ENCODE measurements around the gene NCAPD2.

Gene NCAPD2, protein sequence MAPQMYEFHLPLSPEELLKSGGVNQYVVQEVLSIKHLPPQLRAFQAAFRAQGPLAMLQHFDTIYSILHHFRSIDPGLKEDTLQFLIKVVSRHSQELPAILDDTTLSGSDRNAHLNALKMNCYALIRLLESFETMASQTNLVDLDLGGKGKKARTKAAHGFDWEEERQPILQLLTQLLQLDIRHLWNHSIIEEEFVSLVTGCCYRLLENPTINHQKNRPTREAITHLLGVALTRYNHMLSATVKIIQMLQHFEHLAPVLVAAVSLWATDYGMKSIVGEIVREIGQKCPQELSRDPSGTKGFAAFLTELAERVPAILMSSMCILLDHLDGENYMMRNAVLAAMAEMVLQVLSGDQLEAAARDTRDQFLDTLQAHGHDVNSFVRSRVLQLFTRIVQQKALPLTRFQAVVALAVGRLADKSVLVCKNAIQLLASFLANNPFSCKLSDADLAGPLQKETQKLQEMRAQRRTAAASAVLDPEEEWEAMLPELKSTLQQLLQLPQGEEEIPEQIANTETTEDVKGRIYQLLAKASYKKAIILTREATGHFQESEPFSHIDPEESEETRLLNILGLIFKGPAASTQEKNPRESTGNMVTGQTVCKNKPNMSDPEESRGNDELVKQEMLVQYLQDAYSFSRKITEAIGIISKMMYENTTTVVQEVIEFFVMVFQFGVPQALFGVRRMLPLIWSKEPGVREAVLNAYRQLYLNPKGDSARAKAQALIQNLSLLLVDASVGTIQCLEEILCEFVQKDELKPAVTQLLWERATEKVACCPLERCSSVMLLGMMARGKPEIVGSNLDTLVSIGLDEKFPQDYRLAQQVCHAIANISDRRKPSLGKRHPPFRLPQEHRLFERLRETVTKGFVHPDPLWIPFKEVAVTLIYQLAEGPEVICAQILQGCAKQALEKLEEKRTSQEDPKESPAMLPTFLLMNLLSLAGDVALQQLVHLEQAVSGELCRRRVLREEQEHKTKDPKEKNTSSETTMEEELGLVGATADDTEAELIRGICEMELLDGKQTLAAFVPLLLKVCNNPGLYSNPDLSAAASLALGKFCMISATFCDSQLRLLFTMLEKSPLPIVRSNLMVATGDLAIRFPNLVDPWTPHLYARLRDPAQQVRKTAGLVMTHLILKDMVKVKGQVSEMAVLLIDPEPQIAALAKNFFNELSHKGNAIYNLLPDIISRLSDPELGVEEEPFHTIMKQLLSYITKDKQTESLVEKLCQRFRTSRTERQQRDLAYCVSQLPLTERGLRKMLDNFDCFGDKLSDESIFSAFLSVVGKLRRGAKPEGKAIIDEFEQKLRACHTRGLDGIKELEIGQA (N-terminal part only)

DNA sequence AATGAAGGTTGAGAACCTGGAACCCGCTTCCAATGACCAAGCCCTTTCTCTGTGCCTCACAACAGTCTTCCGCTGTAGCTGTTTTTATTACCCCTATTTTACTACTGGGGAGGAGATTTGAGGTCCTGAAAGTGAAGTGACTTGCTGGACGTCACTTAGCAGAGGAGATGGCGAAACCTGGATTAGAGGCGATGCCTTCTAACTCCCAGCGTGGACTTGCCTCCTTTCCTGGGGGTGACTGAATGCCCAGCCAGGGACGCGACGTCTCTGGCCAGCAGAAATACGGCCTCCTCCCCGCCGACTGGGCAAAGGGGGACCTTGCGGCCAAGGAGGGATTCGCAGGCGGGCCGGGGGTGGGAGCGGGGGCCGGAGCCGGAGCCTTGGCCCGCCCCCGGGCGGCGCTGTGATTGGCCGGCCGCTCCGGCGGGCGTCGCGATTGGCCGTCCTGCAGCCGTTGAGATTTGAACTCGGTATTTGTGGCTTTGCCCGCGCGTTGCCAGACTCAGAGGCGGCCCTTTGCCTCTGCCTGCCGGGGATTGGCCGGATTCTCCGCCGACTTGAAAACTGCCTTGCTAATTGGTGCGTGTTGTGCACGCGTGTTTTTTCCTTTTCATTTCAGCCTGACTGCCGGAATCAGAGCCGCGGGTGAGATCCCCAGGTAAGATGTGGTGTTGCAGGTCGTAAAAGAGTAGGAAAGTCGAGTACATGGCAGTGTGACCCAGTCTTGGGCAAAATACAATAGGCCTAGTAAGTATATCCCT lies at the start of gene NCAPD2:
Gene NCAPD2, plus strand, starts transcription at position 606 of the 761 bp plus-strand sequence. CDS start 997 bp downstream, outside the sequence.
- peak; percentile 96 for DNase-seq

DNA sequence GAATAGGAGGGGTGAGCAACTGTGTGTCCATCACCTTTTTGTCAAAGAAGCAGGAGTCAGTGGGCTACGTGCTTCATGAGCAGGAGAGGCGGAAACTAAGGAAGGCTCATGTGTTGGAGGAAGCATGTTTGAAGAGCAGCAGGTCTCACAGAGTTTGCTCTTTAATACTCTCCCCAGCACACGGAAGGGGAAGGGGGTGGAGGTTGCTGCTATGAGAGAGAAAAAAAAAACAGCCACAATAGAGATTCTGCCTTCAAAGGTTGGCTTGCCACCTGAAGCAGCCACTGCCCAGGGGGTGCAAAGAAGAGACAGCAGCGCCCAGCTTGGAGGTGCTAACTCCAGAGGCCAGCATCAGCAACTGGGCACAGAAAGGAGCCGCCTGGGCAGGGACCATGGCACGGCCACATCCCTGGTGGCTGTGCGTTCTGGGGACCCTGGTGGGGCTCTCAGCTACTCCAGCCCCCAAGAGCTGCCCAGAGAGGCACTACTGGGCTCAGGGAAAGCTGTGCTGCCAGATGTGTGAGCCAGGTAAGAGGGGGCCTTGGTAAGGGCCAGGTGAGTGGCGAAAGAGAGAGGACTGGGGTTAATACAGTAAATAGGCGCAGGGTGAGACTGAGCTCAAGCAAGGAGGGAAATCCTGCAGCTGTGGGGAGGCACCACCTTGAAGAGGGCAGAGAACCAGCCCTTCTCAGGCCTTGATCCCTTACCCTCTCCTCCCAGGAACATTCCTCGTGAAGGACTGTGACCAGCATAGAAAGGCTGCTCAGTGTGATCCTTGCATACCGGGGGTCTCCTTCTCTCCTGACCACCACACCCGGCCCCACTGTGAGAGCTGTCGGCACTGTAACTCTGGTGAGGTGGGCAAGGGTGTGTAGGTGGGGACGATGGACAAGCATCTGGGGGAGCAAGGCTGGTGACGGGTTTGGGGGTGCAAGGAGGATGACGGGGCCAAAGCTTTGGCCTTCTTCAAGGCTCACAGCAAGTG lies 48.9 kb upstream of the NCAPD2 start, which contains the start of gene CD27:
Gene CD27, plus strand, starts transcription at position 252 of the 985 bp plus-strand sequence. Its CDS starts 141 bp downstream, at position 393.
- DNase-seq: no peak

DNA sequence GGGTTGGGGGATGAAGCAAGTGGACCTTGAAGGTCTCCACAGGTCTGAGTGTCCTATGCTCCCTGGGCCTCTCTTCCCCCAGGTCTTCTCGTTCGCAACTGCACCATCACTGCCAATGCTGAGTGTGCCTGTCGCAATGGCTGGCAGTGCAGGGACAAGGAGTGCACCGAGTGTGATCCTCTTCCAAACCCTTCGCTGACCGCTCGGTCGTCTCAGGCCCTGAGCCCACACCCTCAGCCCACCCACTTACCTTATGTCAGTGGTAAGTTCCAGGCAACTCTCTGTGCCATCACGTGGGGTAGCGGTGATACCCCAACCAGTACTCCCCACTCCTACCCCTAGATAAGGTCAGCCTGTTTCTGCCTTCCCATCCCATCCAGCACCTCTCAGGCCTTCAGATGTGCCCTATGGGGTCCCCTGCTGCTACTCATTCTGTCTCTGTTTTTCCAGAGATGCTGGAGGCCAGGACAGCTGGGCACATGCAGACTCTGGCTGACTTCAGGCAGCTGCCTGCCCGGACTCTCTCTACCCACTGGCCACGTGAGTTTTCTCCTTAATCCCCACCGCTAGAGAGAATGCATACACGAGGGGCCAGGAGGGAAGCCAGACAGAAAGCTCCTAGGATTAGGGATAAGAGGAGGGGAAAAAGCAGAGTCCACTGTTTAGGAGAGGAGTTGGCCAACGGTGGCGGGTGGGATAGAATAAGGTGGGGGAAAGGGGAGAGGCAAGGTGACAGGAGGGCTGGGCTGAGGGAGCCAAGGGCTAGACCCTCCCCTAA lies 43.6 kb upstream of the NCAPD2 start:
- no peak for DNase-seq

DNA sequence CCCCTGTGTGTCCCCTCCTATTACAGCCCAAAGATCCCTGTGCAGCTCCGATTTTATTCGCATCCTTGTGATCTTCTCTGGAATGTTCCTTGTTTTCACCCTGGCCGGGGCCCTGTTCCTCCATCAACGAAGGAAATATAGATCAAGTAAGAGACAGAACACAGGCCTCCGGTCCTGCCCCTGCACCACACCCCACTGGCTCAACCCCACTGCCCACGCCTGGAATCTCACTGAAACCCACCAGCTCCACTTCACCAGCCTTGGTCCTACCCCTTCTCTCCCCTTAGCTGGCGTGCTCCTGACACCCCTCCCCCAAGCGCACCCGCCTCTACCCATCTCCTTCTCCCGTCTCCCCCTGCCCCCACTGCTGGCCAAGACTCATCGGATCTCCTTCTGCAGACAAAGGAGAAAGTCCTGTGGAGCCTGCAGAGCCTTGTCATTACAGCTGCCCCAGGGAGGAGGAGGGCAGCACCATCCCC lies 43.0 kb upstream of the NCAPD2 start:
- DNase-seq: no peak

DNA sequence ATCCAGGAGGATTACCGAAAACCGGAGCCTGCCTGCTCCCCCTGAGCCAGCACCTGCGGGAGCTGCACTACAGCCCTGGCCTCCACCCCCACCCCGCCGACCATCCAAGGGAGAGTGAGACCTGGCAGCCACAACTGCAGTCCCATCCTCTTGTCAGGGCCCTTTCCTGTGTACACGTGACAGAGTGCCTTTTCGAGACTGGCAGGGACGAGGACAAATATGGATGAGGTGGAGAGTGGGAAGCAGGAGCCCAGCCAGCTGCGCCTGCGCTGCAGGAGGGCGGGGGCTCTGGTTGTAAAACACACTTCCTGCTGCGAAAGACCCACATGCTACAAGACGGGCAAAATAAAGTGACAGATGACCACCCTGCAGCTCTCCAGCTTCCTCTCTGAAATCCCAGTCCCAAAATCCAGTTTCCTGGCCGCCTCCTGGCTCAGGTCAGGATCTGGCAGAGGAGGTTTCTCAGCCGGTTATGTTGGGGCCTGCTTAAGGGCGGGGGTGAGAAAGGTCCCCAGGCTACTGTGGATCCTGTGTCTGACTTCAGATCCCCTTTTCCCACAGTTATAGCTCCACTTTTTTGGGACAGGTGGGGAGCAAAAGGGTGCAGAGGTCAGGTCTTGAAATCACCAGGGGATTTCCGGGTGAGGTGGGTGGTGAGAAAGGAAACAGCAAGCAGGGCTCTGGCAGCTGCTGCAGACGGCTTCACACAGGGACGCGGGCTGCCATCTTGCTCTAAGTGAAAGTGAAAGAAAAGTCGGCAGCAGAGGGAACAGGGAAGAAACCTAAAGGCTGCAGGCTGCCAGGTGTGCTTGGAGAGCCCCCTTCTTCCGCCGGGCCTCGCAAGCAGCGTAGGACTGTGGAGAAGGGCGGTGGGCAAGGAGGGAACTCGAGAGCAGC lies 42.3 kb upstream of the NCAPD2 start, which contains the start of gene TAPBPL:
Gene TAPBPL, plus strand, starts transcription at position 695 of the 897 bp plus-strand sequence. CDS start 207 bp downstream, outside the sequence.
- peak; percentile 51 for DNase-seq

DNA sequence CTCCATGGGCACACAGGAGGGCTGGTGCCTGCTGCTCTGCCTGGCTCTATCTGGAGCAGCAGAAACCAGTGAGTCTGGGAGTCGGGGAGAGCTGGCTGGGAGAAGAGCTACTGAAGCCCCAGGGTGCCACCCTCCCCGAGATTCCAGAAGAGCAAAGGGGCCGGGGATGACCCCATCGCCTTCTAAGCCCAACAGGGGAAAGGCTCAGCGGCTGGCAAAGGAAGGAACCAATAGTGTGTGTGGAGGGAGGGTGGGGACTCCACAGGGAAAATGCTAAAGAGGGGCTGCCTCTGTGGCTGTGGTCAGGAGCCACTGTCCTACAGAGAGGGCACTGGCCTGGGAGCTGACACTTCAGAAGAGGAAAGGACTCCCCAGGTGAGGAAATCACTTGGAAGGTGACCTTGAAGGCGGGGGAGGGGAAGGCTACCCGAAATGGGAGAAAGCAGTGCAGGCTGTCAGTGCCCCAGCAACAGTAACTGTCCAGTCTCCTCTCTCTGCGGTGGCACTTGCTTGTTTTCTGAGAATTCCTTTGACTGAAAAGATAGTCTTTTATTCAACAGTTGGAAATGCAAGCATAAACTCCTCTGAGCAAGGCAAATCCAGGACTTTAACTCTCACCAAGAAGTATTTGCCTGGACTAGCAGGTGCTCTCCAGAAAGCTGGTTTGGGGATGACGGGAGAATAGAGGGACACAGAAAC lies 41.5 kb upstream of the NCAPD2 start:
- no peak for DNase-seq

DNA sequence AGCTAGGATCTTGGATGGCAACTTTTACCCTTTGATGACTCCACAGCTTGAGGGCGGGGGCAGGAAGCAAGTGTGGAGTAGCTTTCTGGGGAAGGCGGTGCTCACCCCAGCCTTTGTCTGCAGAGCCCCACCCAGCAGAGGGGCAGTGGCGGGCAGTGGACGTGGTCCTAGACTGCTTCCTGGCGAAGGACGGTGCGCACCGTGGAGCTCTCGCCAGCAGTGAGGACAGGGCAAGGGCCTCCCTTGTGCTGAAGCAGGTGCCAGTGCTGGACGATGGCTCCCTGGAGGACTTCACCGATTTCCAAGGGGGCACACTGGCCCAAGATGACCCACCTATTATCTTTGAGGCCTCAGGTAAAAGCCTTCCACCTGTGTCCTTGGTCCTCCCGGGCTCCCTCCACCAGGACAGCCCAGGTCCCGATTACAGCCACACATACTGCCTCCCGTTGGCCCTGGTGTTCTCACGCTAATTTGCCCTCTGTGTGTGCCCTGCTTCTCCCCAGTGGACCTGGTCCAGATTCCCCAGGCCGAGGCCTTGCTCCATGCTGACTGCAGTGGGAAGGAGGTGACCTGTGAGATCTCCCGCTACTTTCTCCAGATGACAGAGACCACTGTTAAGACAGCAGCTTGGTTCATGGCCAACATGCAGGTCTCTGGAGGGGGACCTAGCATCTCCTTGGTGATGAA lies 40.8 kb upstream of the NCAPD2 start:
- no peak for DNase-seq

DNA sequence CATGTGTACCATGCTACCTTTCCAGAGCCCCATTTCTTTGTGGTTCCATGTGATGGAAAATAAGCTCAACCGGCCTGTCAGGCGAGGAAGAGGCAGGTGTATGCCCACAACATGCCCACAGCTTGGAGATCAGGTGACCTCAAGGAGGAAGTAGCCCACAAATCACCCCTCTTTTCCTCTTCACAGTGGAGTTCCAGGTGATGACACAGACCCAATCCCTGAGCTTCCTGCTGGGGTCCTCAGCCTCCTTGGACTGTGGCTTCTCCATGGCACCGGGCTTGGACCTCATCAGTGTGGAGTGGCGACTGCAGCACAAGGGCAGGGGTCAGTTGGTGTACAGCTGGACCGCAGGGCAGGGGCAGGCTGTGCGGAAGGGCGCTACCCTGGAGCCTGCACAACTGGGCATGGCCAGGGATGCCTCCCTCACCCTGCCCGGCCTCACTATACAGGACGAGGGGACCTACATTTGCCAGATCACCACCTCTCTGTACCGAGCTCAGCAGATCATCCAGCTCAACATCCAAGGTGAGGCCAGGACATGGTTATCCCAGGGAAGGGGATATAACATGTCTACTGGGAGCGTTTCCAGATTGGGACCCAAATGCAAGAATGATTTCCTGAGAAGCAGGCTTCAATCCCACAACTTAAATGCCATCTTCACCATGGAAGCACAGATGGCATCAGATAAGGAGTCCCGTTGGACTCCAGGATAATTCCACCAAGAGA lies 36.5 kb upstream of the NCAPD2 start:
- no peak for DNase-seq

DNA sequence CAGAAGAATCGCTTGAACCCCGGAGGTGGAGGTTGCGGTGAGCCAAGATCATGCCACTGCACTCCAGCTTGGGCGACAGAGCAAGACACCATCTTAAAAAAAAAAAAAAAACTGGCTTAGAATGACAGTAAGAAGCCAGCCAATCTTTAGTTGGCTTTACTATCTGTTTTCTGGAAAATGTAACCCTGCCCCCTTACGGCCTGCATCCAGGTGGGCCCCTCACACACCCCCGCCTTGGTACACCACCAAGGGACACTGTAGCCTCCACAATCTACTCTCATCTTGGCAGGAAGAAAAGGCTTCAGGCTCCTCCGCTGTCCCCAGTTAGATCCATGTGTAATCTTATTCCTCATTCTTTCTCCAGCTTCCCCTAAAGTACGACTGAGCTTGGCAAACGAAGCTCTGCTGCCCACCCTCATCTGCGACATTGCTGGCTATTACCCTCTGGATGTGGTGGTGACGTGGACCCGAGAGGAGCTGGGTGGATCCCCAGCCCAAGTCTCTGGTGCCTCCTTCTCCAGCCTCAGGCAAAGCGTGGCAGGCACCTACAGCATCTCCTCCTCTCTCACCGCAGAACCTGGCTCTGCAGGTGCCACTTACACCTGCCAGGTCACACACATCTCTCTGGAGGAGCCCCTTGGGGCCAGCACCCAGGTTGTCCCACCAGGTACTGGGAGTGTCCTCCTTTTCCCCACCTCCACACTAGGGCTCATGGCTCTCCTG lies 35.5 kb upstream of the NCAPD2 start:
- no peak for DNase-seq

DNA sequence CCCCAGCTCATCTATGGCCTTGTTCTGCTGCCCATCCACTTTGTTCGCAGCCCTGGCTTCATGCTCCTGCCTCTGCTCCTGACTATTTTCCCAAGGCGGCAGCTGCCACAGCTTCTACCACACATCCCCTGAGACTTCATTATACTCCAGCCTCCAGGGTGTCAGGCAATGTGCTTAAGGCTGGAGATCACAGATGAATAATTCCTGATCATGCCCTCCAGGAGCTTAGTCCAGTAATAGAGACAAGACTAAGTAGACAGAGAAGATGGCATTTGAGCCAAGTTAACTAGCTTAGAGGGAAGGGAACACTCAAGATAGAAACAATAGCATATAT lies 34.9 kb upstream of the NCAPD2 start:
- no peak for DNase-seq

DNA sequence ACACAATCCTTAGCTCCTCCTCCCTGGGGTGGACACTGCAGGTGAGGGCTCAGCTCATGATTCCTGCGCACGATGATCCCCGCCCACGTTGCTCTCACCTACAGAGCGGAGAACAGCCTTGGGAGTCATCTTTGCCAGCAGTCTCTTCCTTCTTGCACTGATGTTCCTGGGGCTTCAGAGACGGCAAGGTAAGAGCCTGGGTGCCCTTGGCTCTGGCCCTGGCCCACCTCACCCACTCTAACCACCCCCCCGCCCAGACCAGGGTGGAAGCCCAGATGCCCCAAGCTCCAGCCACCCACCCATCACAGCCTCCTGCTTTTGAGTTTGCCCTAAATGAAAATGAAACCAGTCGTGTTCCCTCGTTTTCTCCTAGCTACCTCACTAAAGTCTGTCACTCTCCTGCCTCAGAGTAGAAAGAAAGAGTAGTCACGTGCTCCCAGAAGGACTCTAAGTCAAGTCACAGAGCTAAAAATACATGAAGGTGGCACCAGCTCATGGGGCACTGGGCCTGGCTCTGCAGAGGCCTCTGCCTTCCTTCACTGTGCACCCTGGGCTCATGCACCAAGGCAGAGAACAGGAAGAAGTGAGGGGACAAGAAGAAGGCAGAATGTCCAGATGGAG lies 33.0 kb upstream of the NCAPD2 start:
- no peak for DNase-seq

DNA sequence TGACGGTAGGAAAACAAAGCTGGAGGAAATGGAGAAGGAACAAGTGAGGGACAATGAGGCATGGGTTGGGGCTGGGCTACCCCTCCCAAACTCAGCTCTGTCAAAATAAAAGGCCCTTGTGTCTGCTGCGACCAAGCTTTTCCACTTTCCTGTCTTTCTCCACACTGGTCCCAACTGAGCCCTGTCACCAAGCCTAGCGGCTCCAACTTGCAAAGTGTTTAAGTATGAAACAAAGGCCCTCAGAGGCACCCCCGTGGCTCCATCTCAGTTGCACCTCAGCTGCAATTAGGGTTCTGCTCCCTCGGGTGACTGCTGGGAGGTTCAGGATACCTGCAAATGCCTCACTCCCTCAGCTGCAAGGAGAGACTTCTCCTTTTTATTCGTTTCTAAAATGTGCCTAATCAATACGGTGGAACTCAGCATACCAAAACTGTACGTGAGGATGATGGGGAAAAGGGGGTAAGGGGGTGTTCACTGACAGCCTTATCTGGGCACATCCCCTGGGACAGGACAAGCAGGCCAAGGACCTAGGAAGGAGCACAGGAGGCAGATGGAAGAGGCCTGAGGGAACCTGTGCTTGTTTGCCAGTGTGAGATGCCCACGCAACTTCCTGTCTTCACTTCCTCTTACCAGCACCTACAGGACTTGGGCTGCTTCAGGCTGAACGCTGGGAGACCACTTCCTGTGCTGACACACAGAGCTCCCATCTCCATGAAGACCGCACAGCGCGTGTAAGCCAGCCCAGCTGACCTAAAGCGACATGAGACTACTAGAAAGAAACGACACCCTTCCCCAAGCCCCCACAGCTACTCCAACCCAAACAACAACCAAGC lies 32.3 kb upstream of the NCAPD2 start:
- DNase-seq: no peak

DNA sequence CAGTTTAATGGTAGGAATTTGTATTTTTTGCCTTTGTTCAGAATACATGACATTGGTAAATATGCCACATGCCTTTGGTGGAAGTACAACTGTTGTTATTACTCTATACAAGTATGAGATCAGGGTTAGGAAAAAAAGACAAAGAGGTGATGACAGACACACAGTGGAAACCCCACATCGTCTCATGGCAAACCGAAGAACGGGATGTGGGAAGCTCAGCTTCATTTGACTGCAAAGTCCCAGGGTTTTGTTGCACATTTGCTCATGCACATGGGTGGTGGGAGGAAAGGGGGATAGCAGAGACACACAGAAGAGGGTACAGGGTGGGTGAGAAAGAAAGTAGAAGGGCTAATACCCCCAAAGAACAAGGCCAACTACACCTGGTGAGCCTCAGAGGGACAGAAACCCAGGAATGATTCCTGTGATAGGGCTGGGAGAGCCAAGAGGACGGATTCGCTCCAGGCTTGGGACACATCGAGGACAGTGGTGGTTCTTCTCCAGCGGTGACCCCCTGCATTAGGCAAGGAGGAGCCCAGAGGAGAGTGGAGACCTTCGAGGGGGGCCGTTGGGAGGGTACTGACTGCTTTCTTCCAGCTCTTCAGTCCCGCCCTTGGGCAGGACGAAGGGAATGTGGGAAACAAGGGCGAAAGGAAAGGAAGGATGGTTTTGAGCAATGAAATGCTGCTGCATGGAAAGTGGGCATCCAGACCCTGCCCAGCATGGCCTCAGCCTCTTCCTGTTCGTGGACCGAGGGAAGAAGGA lies 31.5 kb upstream of the NCAPD2 start:
- DNase-seq: no peak

DNA sequence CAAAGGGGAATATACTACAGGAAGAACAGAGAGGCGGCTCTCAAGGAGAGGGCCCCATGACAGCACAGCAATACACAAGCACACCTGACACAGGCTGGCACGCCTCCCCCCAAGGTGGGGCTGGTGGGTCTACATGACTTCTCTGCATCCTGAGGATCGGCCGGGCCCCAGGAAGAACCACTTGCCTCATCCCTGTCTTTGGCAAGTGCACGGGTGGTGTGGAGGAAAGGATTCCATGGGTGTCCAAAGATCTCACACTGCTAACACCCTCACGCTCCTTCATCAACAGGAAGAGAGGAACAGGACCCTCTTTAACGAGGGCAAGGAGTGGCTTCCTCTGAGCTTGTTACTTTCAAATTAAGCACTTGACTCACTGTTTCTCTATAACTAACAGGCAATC lies 30.7 kb upstream of the NCAPD2 start:
- DNase-seq: no peak
